HG02759 (cell line): Measurements from ENCODE around the gene MEI1.
"Not testable (repeated sequence)": the region's sequence is repeated elsewhere in the genome, so short reads cannot be mapped to it uniquely, and the experiment has no call there.

ENCODE experiments used
- ATAC-seq: cut with Tn5 transposase; IDR thresholded peaks from one replicate; pipeline ENCODE4 v1.9.1; 2021; ENCODE audit warnings: mild to moderate bottlenecking, moderate library complexity; ENCODE audit not compliant: unreplicated experiment

Gene MEI1, protein sequence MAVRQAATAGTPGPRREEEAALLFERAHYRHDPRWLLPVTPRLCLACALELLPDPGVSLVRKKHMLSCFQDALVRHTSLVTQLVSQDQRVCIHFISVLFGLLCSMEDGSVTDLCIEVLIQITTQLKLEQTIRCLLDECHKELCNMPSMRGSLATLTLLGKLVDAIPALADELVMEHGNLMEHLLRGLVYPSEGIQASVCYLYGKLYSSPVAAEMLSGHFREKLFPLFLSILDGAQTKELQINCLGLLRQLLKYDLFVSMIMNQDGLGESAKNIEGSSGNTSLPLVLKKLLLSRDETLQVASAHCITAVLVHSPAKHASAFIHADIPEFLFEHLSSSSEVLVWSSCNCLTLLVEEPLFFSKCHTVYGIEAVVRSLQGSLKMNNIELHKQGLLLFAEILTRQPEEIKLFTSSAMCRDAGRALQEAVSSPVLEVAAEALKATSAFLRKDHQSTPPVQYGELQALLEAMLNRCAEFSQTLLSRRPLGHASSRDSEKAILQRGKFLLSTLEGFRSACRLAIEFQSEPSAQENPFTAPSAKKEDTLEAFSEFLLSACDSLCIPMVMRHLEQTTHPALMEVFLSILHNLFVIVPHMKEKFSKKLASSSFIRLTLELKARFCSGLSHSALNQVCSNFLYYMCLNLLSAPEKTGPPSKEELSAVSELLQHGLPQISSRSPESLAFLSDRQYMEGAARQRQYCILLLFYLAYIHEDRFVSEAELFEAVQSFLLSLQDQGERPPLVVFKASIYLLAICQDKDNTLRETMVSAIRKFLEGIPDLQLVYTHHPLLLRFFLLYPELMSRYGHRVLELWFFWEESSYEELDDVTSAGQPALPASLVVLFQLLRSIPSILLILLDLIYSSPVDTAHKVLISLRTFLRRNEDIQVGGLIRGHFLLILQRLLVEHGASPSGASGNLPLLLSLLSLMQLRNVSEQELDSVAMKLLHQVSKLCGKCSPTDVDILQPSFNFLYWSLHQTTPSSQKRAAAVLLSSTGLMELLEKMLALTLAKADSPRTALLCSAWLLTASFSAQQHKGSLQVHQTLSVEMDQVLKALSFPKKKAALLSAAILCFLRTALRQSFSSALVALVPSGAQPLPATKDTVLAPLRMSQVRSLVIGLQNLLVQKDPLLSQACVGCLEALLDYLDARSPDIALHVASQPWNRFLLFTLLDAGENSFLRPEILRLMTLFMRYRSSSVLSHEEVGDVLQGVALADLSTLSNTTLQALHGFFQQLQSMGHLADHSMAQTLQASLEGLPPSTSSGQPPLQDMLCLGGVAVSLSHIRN

DNA sequence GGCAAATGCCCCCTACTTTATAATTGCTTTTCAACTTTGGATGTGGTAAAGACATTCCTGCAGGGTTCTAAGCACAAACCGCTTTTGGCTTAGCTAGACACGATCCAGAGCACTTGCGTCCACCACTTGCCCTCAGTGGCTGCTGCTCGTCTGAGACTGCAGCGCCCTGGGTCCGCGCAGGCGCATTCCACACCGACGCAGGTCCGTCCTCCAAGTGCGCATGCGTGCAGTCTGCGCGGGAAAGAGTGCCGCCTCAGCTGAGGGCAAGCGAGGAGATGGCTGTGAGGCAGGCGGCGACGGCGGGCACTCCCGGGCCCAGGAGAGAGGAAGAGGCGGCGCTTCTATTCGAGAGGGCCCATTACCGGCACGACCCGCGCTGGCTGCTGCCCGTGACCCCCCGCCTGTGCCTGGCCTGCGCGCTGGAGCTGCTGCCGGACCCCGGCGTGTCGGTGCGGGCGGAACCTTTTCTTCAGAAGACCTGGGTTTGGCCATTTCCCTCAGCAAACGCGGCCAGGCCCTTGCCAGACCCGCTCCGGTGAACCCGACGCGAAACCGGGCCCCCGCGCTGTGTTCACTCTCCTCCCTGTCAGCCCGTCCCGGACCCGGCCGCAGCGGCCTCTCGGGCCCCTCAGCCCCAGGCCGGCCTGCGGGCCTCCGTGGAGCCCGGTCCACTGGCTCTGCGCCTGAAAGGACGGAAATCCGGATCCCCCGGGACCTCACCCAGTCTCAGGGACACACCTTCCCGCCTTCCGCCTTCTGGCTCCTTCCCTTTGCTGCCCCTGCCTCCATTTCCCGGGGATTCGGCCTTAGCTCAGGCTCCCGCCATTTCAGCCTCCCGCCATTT lies at the start of gene MEI1:
MEI1 (plus strand) TSS at position 240 of the 844 bp plus-strand sequence; CDS start at position 276, 36 bp downstream.
- no peak for ATAC-seq

GRCh38 chr22:41650229-41650628 lies 49.1 kb upstream of the MEI1 start:
- no peak for ATAC-seq

DNA sequence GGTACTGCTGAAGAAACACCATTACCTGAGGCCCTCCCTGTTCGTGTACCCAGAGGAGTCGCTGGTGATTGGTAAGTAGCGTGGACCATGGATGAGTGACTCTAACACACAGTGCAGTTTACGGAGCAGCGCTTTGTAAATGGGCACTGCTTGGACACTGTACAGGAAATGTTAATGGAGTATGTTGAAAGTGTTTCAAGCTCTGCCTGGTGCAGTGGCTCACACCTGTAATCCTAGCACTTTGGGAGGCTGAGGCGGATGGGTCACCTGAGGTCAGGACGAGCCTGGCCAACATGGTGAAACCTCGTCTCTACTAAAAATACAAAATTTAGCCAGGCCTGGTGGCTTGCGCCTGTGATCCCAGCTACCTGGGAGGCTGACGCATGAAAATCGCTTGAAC lies 48.5 kb upstream of the MEI1 start:
- no peak for ATAC-seq

GRCh38 chr22:41654322-41654721 lies 45.0 kb upstream of the MEI1 start:
- no peak for ATAC-seq

GRCh38 chr22:41656556-41656955 lies 42.7 kb upstream of the MEI1 start:
- ATAC-seq = no peak

GRCh38 chr22:41657709-41658108 lies 41.6 kb upstream of the MEI1 start:
- no peak for ATAC-seq

DNA sequence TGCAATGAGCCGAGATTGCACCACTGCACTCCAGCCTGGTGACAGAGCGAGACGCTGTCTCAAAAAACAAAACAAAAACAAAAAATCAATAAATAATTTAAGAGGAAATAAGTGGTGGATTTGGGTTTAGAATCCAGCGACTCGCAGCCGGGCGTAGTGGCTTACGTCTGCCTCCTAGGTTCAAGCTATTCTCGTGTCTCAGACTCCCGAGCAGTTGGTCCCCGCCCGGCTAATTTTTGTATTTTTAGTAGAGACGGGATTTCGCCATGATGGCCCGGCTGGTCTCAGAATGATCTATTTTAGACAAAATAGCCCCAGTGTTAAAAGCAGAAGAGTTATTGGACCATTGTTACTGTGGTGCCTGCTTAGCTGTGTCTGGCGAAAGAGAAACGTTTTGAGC lies 40.4 kb upstream of the MEI1 start:
- no peak for ATAC-seq

DNA sequence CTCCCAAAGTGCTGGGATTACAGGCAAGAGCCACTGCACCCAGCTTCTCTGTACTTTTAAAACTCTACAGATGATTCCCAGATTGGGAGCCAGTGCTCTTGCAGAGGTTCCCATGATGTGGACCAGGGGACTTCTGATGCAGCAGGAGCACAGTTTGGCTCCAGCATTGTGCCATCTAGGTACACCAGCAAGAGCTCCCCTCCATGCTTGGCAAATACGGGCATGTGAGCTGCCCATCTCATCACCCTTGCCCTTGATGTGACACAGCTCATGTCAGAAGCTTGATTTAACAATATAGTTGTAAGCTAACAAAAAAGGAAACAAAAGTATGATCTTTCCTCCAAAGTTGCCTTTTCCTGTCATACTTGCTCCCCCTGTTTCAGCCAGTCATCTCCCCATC lies 39.4 kb upstream of the MEI1 start:
- ATAC-seq = no peak

DNA sequence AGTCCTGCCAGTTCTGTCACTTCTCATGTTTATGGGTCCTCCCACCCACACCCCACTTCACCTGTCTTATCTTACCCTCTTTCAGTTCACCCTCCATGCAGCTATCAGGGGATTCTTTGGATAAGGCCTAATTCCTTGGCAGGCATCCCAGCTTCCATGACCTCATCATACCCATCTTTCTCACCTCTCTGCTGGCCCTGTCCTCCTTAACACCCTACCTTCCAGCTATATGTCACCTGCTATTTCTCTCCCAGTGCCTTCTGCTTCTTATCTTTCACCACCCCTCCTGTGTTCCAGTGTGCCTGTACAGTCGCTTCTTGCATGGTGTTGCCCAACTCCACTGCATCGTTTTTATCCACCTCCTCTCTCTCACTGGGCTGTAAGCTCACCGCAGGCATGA lies 38.9 kb upstream of the MEI1 start:
- ATAC-seq = no peak

- ATAC-seq = no peak
Measured at GRCh38 chr22:41661088-41661487, 38.2 kb upstream of the MEI1 start.

GRCh38 chr22:41661713-41662112 lies 37.6 kb upstream of the MEI1 start:
- ATAC-seq = no peak

DNA sequence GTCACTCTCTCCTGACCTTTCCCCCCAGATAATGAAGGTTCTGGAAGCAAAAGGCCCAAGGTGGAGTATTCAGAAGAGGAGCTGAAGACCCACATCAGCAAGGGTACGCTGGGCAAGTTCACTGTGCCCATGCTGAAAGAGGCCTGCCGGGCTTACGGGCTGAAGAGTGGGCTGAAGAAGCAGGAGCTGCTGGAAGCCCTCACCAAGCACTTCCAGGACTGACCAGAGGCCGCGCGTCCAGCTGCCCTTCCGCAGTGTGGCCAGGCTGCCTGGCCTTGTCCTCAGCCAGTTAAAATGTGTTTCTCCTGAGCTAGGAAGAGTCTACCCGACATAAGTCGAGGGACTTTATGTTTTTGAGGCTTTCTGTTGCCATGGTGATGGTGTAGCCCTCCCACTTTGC lies 35.7 kb upstream of the MEI1 start:
- not testable (repeated sequence) for ATAC-seq

GRCh38 chr22:41664490-41664889 lies 34.8 kb upstream of the MEI1 start:
- ATAC-seq = no peak

GRCh38 chr22:41664951-41665350 lies 34.4 kb upstream of the MEI1 start:
- ATAC-seq = no peak

DNA sequence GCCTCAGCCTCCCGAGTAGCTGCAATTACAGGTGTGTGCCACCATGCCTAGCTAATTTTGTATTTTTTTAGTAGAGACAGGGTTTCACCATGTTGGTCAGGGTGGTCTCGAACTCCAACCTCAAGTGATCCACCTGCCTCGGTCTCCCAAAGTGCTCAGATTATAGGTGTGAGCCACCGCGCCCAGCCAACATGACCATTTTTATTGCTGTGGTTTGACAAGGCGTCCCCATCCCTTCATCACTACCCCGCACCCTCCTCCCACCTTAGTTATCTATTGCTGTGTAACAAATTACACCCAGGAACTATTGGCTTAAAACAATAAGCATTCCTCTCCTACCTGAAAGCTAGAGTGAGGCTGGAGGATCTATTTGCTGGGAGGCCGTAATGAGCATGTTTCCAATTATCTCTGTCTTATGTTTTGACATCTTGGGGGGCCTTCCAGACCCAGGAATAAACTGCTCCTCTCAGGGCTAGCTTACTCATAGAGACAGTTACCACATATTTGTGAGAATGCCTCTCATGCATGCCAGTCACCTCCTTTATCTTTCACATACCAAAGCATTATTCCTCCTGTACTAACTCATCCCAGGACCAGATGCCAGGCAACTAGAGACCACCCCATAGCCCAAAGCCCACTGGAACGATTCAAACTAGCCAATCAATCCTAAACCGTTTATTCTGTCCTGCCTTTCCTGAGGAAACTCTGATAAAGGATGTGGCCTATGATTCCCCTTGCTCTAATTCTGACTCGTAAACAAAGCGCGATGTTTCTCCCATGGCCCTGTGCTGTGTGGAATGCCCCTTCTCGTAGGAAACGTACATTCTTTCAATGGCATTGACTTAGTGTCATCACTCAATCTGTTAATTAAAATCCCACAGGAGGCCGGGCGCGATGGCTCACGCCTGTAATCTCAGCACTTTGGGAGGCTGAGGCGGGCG lies 30.1 kb upstream of the MEI1 start:
- no peak for ATAC-seq

GRCh38 chr22:41672096-41672495 lies 27.2 kb upstream of the MEI1 start:
- not testable (repeated sequence) for ATAC-seq

DNA sequence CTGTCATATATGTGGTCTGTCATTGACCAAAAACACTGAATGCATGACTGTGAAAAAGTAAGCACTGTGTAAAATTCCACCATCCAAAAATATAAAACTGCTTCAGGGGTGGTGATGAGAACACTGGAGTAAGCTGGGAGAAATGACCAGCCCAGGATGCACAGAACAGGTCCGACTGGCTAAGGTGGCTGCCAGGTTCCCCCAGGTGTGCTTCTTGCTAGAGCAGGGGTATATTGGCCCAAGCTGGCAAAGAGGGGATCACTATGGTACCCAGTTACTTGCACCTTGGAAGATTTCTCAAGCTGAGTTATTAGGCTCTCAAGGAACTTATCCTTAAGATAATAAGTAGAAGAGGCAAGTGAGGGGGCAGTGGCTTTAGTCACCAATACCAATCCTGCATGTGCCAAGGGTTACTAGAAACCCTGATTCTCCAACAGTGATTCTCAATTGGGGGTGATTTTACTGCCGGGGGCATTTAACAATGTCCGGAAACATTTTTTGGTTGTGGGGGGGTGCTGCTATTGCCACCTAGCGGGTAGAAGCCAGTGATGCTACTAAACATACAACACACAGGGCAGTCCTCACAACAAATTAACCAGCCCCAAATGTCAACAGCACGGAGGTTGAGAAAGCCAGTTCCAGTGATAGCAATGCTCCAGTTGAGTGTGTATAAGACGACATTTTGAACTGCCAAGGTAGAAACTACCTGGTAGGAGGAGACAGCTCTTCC lies 26.4 kb upstream of the MEI1 start:
- ATAC-seq = no peak

- ATAC-seq = no peak
Measured at GRCh38 chr22:41674846-41675340, 24.4 kb upstream of the MEI1 start.
